HG02623 (cell line): ENCODE measurements around the gene CUL3.
"Not testable (repeated sequence)": the region's sequence is repeated elsewhere in the genome, so short reads cannot be mapped to it uniquely, and the experiment has no call there.

ENCODE experiments used
- ATAC-seq: cut with Tn5 transposase; IDR thresholded peaks from one replicate; pipeline ENCODE4 v1.9.1; 2021; ENCODE audit warnings: moderate library complexity; ENCODE audit not compliant: unreplicated experiment

Gene CUL3

DNA sequence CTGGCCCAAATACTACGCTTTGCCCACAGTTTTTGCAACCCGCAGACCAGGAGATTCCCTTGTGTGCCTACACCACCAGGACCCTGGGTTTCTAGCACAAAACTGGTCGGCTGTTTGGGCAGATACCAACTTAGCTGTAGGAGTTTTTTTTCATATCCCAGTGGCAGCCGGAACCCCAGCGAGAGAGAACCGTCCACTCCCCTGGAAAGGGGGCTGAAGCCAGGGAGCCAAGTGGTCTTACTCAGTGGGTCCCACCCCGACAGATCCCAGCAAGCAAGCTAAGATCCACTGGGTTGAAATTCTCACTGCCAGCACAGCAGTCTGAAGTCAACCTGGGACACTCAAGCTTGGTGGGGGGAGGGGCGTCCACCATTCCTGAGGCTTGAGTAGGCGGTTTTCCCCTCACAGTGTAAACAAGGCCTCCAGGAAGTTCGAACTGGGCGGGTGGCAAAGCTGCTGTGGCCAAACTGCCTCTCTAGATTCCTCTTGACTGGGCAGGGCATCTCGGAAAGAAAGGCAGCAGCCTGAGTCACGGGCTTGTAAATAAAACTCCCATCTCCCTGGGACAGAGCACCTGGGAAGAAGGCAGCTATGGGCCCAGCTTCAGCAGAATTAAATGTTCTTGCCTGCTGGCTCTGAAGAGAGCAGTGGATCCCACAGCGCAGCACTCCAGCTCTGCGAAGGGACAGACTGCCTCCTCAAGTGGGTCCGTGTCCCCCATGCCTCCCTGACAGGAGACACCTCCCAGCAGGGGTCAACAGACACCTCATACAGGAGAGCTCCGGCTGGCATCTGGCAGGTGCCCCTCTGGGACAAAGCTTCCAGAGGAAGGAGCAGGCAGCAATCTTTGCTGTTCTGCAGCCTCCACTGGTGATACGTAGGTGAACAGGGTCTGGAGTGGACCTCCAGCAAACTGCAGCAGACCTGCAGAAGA is 99.8 kb downstream of the CUL3 start:
- ATAC-seq = not testable (repeated sequence)

- ATAC-seq = no peak
Measured at GRCh38 chr2:224479826-224480225, 105.3 kb downstream of the CUL3 start.

DNA sequence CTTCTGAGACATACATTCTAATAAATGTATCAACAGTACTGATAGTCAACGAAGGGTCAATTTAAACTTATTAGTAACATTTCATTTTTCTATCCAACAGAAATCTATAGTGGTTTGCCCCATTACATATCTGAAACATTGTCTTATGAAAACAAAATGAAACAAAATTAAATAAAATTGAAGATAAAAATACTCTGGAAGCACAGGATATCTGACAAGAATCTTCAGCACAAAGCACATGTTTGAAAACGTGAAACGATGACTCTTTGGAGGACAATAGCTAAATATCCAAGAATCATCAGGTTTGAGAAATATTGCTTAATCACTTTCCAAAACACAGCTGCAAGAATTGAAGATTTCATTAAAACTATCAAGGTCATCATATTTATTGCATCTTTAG is 112.3 kb downstream of the CUL3 start:
- ATAC-seq = no peak

- no peak for ATAC-seq
Measured at GRCh38 chr2:224472137-224472536, 113.0 kb downstream of the CUL3 start.

- no peak for ATAC-seq
Measured at GRCh38 chr2:224469374-224469964, 115.7 kb downstream of the CUL3 start.

DNA sequence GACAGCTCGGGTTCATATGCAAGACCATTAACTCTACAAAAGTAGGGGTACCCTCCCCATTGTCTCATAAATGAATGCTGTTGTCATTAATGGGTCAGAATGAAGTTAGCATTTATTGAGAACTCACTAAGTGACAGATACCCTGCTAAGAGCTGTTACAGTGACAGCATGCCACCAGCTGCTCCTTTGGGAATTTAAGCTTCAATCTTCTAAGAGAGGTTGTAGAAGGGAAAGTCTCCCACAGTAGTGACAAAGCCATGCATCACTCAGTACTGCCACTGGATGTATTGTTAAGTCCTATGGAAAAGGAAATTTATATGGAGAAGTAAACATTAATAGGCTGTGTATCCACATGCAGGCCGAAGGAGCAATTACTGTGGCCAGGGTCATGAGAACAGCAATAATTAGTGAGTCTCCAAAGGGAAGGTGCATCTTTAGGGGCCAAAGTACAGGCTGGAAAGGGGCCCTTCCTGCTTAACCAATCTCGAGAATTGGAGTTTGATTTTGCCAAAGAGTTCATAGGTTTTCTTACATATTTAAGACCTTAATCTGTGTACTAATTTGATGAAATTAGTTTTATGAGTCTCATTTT is 118.8 kb downstream of the CUL3 start:
- no peak for ATAC-seq

DNA sequence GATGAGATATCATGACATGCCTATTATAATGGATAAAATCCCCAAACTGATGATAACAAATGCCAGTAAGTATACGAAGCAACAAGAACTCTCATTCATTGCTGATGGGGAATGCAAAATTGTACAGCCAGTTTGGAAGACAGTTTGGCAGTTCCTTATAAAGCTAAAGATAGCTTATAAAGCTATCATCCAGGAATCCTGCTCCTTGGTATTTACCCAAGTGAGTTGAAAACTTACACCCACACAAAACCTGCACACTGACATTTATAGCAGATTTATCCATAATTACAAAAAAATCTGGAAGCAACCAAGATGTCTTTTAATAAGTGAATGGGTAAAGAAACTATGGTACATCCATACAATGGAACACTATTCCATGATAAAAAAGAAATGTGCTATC is 123.8 kb downstream of the CUL3 start:
- no peak for ATAC-seq

DNA sequence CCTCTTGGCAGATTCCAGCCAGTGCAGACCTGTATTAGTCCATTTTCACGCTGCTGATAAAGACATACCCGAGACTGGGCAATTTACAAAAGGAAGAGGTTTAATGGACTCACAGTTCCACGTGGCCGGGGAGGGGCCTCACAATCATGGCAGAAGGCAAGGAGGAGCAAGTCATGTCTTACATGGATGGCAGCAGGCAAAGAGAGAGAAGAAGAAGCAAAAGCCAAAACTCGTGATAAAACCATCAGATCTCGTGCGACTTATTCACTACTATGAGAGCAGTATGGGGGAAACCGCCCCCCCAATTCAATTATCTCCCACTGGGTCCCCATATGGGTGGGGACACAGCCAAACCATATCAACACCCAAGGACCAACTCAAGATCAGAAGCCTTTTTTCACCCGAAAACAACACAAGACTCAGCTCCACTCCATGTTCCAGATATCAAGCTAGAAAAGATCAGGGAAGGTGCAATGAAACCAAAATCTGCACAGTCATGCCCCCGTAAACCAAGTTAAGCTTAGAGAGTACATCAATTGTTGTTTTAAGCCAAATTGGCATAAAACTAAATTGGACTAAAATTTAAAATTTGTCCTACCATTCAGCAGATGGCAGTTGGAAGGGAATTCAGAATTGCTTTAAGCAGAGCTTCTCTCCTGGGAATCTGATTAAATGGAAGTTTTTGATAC is 127.6 kb downstream of the CUL3 start:
- ATAC-seq = no peak

GRCh38 chr2:224453892-224454291 is 131.3 kb downstream of the CUL3 start:
- ATAC-seq = no peak

DNA sequence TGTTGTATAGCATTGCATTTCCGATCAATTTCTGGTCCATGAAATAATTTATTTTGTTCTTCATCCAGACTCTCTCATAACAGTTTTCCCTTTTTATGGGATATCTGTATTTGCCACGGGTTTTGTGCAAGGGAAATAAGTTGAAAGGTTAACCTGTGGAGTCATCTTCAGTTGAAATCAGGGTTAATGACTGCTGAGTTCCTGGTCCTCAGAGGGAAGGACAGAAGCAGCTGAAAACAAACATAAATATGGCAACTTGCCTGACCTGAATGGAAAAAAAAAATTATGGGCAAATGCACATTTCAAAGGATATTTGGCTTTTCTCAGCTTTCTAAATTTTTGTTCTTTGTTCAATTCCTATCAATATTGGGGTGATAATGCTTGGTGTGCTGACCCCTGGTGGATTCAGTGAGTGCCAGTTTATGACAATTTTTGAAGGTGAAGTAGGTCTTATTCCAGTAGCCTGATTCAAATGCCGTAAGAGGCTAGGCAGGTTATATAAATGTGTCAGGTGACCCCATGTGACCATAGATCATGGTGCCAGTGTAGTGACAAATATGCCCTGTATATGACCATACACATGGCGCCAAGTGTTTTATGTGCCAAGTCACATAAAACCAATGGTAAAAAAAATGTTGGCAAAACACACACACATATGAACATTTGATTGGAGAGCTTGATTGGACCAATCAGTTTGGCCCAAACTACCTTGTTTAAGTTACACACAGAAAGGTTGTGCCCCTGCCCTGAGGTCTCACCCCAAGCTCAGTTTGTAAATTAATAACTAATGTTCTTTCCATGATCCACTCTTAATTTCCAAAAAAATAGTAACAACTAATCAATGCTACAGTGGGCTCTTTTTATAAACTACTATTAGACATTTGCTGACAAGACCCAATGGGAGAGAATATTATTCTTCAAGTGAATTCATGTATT is 135.7 kb downstream of the CUL3 start:
- no peak for ATAC-seq

- no peak for ATAC-seq
Measured at GRCh38 chr2:224448236-224448635, 136.9 kb downstream of the CUL3 start.

DNA sequence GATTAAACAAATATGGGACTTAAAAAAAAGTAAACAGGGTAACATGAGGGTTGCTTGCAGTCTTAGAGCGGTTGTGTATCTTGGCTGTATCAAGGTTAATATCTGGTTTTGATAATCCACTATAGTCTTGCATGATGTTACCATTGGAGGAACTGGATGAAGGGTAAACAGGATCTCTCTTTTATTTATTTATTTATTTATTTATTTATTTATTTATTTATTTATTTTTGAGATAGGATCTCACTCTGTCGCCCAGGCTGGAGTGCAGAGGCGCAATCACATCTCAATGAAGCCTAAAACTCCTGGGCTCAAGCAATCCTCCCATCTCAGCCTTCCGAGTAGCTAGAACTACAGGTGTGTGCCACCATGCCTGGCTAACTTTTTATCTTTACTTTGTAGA is 140.4 kb downstream of the CUL3 start:
- no peak for ATAC-seq

- no peak for ATAC-seq
Measured at GRCh38 chr2:224444021-224444420, 141.1 kb downstream of the CUL3 start.

DNA sequence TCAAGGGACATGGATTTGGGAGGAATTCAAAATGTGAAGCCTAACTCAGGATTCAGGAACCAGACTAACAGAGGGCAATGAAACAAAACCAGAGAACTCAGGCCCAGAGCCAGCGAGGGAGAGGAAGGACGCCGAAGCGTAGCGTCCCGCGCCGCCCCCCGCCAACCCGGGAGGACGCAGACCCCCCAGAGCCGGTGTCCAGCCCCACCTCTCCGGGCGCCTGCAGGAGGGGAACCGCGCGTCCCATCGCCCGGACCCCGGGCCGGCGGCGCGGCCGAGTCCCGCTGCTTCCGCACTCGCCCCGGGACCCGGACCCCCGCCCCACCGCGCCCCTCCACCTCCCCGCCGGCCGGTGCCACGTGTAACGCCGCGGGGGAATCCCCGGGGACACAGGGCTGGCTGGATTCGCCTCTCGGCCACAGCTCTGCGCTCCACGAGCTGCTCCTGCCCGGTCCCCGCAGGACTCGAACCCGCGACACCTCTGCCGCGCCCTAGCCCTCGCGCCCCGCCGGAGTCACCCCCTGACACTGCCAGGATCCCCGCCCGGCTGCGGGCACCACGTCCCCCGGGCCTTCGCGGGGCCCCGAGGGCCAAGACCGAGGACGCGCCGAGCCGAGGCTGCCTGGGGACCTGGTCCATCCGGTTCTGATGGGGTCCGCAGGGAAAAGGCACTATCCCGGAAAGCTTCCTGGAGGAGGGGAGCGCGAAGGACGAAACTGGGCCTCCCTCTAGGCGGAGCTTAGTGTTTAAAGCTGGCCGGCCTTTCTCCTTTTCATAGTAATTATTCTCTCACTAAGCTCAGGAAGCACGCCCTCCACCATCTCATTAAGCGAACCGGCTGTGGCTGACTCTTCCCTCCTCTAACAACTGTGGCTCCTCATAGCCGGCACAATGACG is 142.8 kb downstream of the CUL3 start:
- peak; percentile 57 for ATAC-seq

GRCh38 chr2:224440988-224441387 is 144.2 kb downstream of the CUL3 start:
- ATAC-seq = no peak

DNA sequence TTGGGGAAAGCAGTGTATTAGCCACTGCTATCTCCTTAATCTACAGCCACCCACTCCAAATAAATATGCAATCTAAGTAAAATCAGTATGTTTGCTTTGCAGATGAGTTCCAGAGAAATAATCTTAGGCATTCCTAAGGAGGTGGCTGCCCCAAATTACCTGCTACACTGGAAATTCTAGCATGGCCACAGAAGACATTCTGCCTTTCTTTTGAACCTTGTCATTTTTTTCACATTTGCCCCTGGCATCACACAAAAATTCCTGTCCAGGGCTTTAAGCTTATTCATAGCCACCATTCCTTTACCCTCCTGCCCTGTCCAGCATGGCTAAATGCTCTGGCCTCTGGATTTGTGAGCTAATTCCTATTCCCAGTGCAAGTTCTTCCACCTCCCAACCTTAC is 146.4 kb downstream of the CUL3 start:
- no peak for ATAC-seq

GRCh38 chr2:224436634-224437033 is 148.5 kb downstream of the CUL3 start:
- ATAC-seq = no peak

- ATAC-seq = no peak
Measured at GRCh38 chr2:224434618-224435017, 150.5 kb downstream of the CUL3 start.

GRCh38 chr2:224433442-224433841 is 151.7 kb downstream of the CUL3 start:
- ATAC-seq = no peak
